ENCODE results near the gene PRSS38.

The PRSS38 gene

DNA sequence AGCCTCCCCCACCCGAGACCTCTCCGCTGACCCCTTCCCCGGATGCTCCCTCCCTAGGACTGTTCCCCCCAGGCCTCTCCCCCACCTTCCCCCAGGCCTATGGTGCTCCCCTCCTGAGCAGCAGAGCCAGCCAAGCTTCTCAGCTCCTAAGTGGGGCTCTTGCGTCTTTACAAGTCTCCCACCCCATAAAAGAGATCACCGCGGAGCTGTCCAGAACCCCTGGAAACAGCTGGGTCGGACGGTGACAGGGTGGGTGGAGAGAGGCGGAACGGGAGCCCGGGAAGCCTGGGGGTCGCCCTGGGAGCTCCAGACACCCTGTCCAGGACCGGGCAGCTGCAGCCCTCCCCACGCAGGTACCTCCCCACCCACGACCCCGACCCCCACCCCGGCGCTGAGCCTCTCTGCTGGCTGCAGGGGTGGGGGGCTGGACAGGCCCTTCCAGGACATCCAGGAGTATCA is 71.1 kb downstream of the PRSS38 start:
- no peak for DNase-seq (ENCODE audit: low spot score)

GRCh38 chr1:227886993-227887696 is 71.7 kb downstream of the PRSS38 start:
- DNase-seq (ENCODE audit: low spot score) = no peak

- DNase-seq (ENCODE audit: low spot score) = no peak
Observed at GRCh38 chr1:227887697-227888403, 72.4 kb downstream of the PRSS38 start.

- DNase-seq (ENCODE audit: low spot score) = no peak
Observed at GRCh38 chr1:227888404-227889046, 73.0 kb downstream of the PRSS38 start.

- DNase-seq (ENCODE audit: low spot score) = no peak
Observed at GRCh38 chr1:227889047-227889862, 73.8 kb downstream of the PRSS38 start.

- DNase-seq (ENCODE audit: low spot score) = no peak
Observed at GRCh38 chr1:227889863-227890405, 74.5 kb downstream of the PRSS38 start.

GRCh38 chr1:227890451-227891222 is 75.2 kb downstream of the PRSS38 start:
- DNase-seq (ENCODE audit: low spot score) = no peak

GRCh38 chr1:227891223-227891954 is 75.9 kb downstream of the PRSS38 start:
- no peak for DNase-seq (ENCODE audit: low spot score)

DNA sequence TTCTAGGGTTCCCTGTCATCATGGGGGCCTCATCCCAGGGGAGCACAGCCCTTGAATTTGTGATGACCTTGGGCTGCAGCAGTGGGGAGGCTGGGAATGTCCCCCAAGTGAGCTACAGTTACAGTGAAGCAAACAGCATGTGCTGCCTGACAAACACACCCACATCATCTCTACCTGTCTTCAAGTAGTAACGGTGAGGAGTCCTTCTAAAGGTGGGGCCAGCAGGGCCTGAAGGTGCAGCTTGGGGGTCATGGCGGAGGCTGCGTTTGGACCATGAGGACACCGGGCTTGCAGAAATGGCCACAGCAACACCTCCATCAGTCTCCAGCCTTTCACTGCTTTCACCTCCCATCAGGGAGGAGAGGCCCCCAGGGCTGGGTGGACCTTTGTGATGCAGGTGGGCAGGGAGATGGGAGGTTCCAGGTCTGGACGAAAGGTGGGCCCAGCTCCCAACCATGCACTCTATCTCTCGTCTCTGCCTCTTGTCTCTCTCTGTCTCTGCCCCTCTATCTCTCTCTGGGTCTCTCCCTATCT is 76.5 kb downstream of the PRSS38 start:
- DNase-seq (ENCODE audit: low spot score) = no peak

DNA sequence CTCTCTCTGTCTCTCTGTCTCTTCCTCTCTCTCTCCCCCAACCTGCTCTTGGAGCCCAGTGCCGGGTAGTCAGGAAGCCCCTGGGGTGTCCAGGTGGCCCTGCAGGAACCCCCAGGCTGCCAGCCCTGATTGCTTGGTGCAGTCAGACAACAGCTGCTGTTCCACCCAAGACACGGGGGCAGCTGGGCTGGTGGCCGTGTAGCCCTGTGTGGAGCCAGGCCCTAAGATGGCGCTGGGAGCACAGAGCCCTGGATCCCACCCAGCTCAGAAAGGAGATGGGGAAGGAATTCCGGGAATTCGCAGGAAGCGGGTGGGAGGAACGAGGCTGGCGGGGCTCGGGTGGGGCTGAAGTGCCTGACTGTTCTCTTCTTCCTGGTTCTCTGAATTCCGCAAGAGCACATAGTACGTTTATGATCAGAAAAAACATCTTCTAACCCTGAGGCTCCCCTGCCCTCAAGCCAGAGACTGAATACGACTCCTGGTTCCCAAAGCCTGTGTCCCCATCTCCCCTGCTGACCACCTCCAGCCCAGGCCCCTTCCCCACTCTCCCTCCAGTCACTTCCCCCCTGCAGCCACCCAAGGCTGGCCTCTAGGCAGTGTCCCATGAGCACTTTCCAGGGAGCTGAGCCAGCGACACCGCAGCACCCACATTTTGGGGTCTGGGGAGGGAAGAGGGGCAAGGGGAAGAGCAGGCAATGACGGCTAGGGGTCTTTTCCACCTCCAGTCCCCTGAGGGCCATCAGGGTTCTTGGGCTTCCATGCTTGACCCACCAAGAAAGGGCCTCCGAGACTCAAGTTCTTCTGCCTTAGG is 77.2 kb downstream of the PRSS38 start:
- no peak for DNase-seq (ENCODE audit: low spot score)

- no peak for DNase-seq (ENCODE audit: low spot score)
Observed at GRCh38 chr1:227893300-227893948, 77.9 kb downstream of the PRSS38 start.

- no peak for DNase-seq (ENCODE audit: low spot score)
Observed at GRCh38 chr1:227893949-227894721, 78.7 kb downstream of the PRSS38 start.

- no peak for DNase-seq (ENCODE audit: low spot score)
Observed at GRCh38 chr1:227894831-227895451, 79.5 kb downstream of the PRSS38 start.
